Astrocyte of the hippocampus (primary cell): ENCODE results near the gene OR2B6.

Source experiments
- DNase-seq: peaks from one replicate; pipeline ENCODE4 v3.0.0; 2011; ENCODE audit warnings: low read depth, low spot score

The OR2B6 gene

GRCh38 chr6:28000351-28001045, 43.5 kb downstream of the OR2B6 start:
- no peak for DNase-seq

GRCh38 chr6:28001351-28001750, 44.3 kb downstream of the OR2B6 start:
- no peak for DNase-seq

- no peak for DNase-seq
Measured at GRCh38 chr6:28001751-28002150, 44.7 kb downstream of the OR2B6 start.

GRCh38 chr6:28002161-28002560, 45.1 kb downstream of the OR2B6 start:
- DNase-seq: no peak

GRCh38 chr6:28003059-28003458, 46.0 kb downstream of the OR2B6 start:
- DNase-seq: no peak

- no peak for DNase-seq
Measured at GRCh38 chr6:28003661-28004060, 46.6 kb downstream of the OR2B6 start.

- DNase-seq: no peak
Measured at GRCh38 chr6:28004350-28005151, 47.5 kb downstream of the OR2B6 start.

GRCh38 chr6:28005152-28005890, 48.3 kb downstream of the OR2B6 start:
- no peak for DNase-seq

- no peak for DNase-seq
Measured at GRCh38 chr6:28005975-28006374, 48.9 kb downstream of the OR2B6 start.
